Endodermal cell (in vitro differentiated cells): ENCODE results near the gene KCNK13. TPM values are rescaled to one million over a fixed set of nuclear protein-coding genes. Genes with fewer than 3 reads are reported as not detected.

Experiments
- DNase-seq: peaks from one replicate; pipeline ENCODE4 v3.0.0-alpha.2; 2017
- H3K27ac ChIP-seq: 2 replicates; pipeline ENCODE4 v1.5.1; 2013; ENCODE audit warnings: mild to moderate bottlenecking, low read depth, low read length, moderate library complexity
- H3K27me3 ChIP-seq: 2 replicates; pipeline ENCODE4 v1.6.1; 2013; ENCODE audit warnings: mild to moderate bottlenecking, low read length, moderate library complexity; ENCODE audit not compliant: insufficient read depth, control insufficient read depth, poor library complexity, severe bottlenecking
- H3K36me3 ChIP-seq: 2 replicates; pipeline ENCODE4 v1.7.0; 2013; ENCODE audit warnings: mild to moderate bottlenecking, low read length, moderate library complexity; ENCODE audit not compliant: control insufficient read depth, insufficient read depth
- H3K4me1 ChIP-seq: one replicate; pipeline ENCODE4 v1.7.0; 2013; ENCODE audit warnings: low read length; ENCODE audit not compliant: control insufficient read depth, insufficient read depth
- H3K4me3 ChIP-seq: 2 replicates; pipeline ENCODE4 v1.5.1; 2013; ENCODE audit warnings: mild to moderate bottlenecking, low read length, moderate library complexity
- H3K9ac ChIP-seq: 2 replicates; pipeline ENCODE4 v1.6.1; 2013; ENCODE audit warnings: mild to moderate bottlenecking, low read length, moderate library complexity; ENCODE audit not compliant: poor library complexity, severe bottlenecking; ENCODE audit errors: extremely low read depth
- H3K9me3 ChIP-seq: 2 replicates; pipeline ENCODE4 v1.6.1; 2013; ENCODE audit warnings: mild to moderate bottlenecking, low read length, moderate library complexity; ENCODE audit not compliant: control insufficient read depth
- H3K27ac Mint-ChIP-seq: 2 replicates; pipeline ENCODE4 v1.8.0; 2020; ENCODE audit warnings: mixed read lengths
- H3K27me3 Mint-ChIP-seq: 2 replicates; pipeline ENCODE4 v1.8.0; 2021; ENCODE audit warnings: mild to moderate bottlenecking, mixed read lengths; ENCODE audit not compliant: insufficient read depth
- H3K36me3 Mint-ChIP-seq: 2 replicates; pipeline ENCODE4 v1.8.0; 2020; ENCODE audit warnings: low read depth, mixed read lengths
- H3K4me1 Mint-ChIP-seq: 2 replicates; pipeline ENCODE4 v1.8.0; 2020; ENCODE audit warnings: mixed read lengths
- H3K4me3 Mint-ChIP-seq: 2 replicates; pipeline ENCODE4 v1.8.0; 2020; ENCODE audit warnings: mild to moderate bottlenecking, moderate library complexity, mixed read lengths
- H3K9me3 Mint-ChIP-seq: 2 replicates; pipeline ENCODE4 v1.8.0; 2020; ENCODE audit warnings: mild to moderate bottlenecking, mixed read lengths
- WGBS, 2 experiments: methylation state at CpG; one replicate each; pipeline versions ENCODE4 v1.1.5 to v1.1.7; 2013; ENCODE audit warnings: missing lambda C conversion rate in 2 of 2, mixed read lengths in 1 of 2; ENCODE audit not compliant: insufficient coverage in 1 of 2, insufficient read length in 1 of 2; 5-methylcytosine and 5-hydroxymethylcytosine counted together
- long read RNA-seq, 4 experiments: library from polyadenylated mRNA in 2 of 4; library from RNA in 1 of 4; library from capped mRNA in 1 of 4; stranded (forward) in 3 of 4; unstranded in 1 of 4; transcript quantifications; one replicate each; pipeline ENCODE4 v2.0.0, GENCODE V29; 2020 to 2021; ENCODE audit warnings: inconsistent platforms in 1 of 4
- polyA plus RNA-seq, 2 experiments: library from polyadenylated mRNA; stranded (reverse); fragments of 50-300 nt; gene quantifications; one replicate each; pipeline ENCODE4 v1.2.3, GENCODE V29; 2013
- total RNA-seq, 2 donors: library from RNA; stranded (reverse); fragmentation: NEBNext Ultra II Directional in 1 of 2; extraction: Animal tissue kit (Norgen Biotek cat#: 25700) in 1 of 2; gene quantifications; 2 replicates in 1 of 2; 3 replicates in 1 of 2; pipeline ENCODE4 v1.2.1, GENCODE V29; 2021
- TF ChIP-seq, protein P1 (sequence below): fragments of 200-600 bp; sonication (generic); conservative IDR thresholded peaks from 2 replicates; pipeline ENCODE4 v1.5.0; 2021; ENCODE audit warnings: antibody characterized with exemption, mild to moderate bottlenecking

KCNK13 gene
- 1 to 10 TPM in 1 of 2 donors, under 1 TPM in 1; 0.58 to 1.3 TPM for total RNA-seq
- 0.28 TPM for polyA plus RNA-seq (2013, experiment 1 of 2)
- 0.37 TPM for polyA plus RNA-seq (2013, experiment 2 of 2)
- long read RNA-seq, experiment 1: 0 reads
- long read RNA-seq, experiment 2, partial matches to known transcripts: 0 of 1 reads
- long read RNA-seq, experiment 2, other reads (novel, unspliced or antisense): 0 of 1 reads
- long read RNA-seq, experiment 3, partial matches to known transcripts: 0 of 1 reads
- long read RNA-seq, experiment 3, other reads (novel, unspliced or antisense): 0 of 1 reads
- long read RNA-seq, experiment 4: 0 reads

GRCh38 chr14:90061685-90062126, at the start of gene KCNK13:
Gene KCNK13, plus strand, starts transcription at chr14:90061994. Its CDS starts 212 bp downstream, at chr14:90062206.
- 1% methylated on average over 52 of the region's 52 CpGs; no CpG with 5 or more reads in 1 of the 2 experiments for WGBS, 2 experiments
- H3K4me1 Mint-ChIP-seq: peaks cover 13% of the 10 kb centered on the region

DNA sequence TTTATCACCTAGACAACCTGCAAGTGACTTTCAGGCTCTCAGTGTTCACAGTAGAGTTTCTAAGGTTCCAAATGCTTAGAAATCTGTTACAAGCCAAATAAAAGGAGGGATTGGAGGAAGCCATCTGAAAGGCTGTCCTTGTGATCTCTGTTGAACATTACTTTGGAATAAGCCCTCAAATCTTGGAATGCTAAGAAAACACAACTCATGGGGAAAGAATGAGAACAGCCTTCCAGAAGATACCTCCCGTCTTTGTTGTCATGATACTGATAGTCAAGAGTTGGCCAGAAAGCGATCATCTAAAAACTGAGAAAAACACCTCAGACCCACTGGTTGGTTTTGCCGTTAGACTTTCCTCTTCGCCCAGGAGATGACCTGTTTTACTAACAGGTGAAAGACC, 44.4 kb upstream of the KCNK13 start:
- H3K4me3 ChIP-seq: no peak overlapping the region
- H3K9ac ChIP-seq: no peak overlapping the region
- no peak overlapping the region for H3K27ac ChIP-seq
- H3K4me1 ChIP-seq: no peaks in the 10 kb centered on the region
- peaks cover 12% of the 10 kb centered on the region for H3K9me3 Mint-ChIP-seq
- H3K27ac Mint-ChIP-seq: peak overlapping the region; percentile 41
- WGBS, 2 experiments: 93 to 94% methylated on average over 4 of the region's 4 CpGs
- peaks cover 6% of the 10 kb centered on the region for H3K4me1 Mint-ChIP-seq
- H3K4me3 Mint-ChIP-seq: no peak overlapping the region
- H3K9me3 ChIP-seq: peaks cover 12% of the 10 kb centered on the region
- no peaks in the 10 kb centered on the region for H3K27me3 ChIP-seq
- peaks cover 71% of the 10 kb centered on the region for H3K36me3 Mint-ChIP-seq
- H3K36me3 ChIP-seq: peaks cover 78% of the 10 kb centered on the region
- TF ChIP-seq, protein P1, sequence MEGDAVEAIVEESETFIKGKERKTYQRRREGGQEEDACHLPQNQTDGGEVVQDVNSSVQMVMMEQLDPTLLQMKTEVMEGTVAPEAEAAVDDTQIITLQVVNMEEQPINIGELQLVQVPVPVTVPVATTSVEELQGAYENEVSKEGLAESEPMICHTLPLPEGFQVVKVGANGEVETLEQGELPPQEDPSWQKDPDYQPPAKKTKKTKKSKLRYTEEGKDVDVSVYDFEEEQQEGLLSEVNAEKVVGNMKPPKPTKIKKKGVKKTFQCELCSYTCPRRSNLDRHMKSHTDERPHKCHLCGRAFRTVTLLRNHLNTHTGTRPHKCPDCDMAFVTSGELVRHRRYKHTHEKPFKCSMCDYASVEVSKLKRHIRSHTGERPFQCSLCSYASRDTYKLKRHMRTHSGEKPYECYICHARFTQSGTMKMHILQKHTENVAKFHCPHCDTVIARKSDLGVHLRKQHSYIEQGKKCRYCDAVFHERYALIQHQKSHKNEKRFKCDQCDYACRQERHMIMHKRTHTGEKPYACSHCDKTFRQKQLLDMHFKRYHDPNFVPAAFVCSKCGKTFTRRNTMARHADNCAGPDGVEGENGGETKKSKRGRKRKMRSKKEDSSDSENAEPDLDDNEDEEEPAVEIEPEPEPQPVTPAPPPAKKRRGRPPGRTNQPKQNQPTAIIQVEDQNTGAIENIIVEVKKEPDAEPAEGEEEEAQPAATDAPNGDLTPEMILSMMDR: no peak
- no peak for DNase-seq
- no peaks in the 10 kb centered on the region for H3K27me3 Mint-ChIP-seq

More at GRCh38 chr14:90061685-90062126, at the start of gene KCNK13:
- peak within 1 kb of the TSS; percentile 74 for H3K4me3 ChIP-seq
- Mint-ChIP-seq H3K27ac (no peak within 1 kb of the TSS), H3K4me3 (peak within 1 kb of the TSS; percentile 65), H3K9me3 (no peaks in the 10 kb centered on the region), H3K36me3 (no peaks in the 10 kb centered on the region), H3K27me3 (peaks cover 82% of the 10 kb centered on the region)
- TF ChIP-seq, protein P1: no peak
- H3K27ac ChIP-seq: no peak within 1 kb of the TSS
- no peaks in the 10 kb centered on the region for H3K36me3 ChIP-seq
- peak; percentile 85 for DNase-seq
- H3K27me3 ChIP-seq: peaks cover 82% of the 10 kb centered on the region
- no peaks in the 10 kb centered on the region for H3K9me3 ChIP-seq
- no peaks in the 10 kb centered on the region for H3K4me1 ChIP-seq
- no peak within 1 kb of the TSS for H3K9ac ChIP-seq

GRCh38 chr14:90019824-90020523, 41.8 kb upstream of the KCNK13 start:
- Histone ChIP-seq H3K27me3 (no peaks in the 10 kb centered on the region), H3K27ac (no peak overlapping the region), H3K4me3 (no peak overlapping the region), H3K4me1 (peaks cover 6% of the 10 kb centered on the region), H3K9ac (no peak overlapping the region), H3K36me3 (peaks cover 64% of the 10 kb centered on the region), H3K9me3 (no peaks in the 10 kb centered on the region)
- Mint-ChIP-seq H3K27ac (no peak overlapping the region), H3K9me3 (no peaks in the 10 kb centered on the region), H3K27me3 (no peaks in the 10 kb centered on the region), H3K4me3 (no peak overlapping the region), H3K4me1 (peaks cover 6% of the 10 kb centered on the region), H3K36me3 (peaks cover 65% of the 10 kb centered on the region)
- TF ChIP-seq, protein P1: no peak
- WGBS, 2 experiments: 96 to 99% methylated on average over 8 of the region's 11 CpGs
- DNase-seq: no peak
